ENCODE measurements around the gene PRPS1.
A peak's percentile ranks its signal among the peaks of the same experiment; 100 is the strongest.

Gene PRPS1

GRCh38 chrX:107677501-107677901, 49.2 kb downstream of the PRPS1 start:
- TF ChIP-seq, protein P1, sequence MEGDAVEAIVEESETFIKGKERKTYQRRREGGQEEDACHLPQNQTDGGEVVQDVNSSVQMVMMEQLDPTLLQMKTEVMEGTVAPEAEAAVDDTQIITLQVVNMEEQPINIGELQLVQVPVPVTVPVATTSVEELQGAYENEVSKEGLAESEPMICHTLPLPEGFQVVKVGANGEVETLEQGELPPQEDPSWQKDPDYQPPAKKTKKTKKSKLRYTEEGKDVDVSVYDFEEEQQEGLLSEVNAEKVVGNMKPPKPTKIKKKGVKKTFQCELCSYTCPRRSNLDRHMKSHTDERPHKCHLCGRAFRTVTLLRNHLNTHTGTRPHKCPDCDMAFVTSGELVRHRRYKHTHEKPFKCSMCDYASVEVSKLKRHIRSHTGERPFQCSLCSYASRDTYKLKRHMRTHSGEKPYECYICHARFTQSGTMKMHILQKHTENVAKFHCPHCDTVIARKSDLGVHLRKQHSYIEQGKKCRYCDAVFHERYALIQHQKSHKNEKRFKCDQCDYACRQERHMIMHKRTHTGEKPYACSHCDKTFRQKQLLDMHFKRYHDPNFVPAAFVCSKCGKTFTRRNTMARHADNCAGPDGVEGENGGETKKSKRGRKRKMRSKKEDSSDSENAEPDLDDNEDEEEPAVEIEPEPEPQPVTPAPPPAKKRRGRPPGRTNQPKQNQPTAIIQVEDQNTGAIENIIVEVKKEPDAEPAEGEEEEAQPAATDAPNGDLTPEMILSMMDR (IDR thresholded peaks at IDR 0.05; ENCODE audit: control insufficient read depth, extremely low read depth, insufficient read depth) = peak; percentile 14; the same call in 1 of the 2 replicates
- peak overlapping the region; percentile 70 for H3K4me3 ChIP-seq (ENCODE audit: low read depth, low read length)
- DNase-seq (ENCODE audit: low read depth) = no peak

DNA sequence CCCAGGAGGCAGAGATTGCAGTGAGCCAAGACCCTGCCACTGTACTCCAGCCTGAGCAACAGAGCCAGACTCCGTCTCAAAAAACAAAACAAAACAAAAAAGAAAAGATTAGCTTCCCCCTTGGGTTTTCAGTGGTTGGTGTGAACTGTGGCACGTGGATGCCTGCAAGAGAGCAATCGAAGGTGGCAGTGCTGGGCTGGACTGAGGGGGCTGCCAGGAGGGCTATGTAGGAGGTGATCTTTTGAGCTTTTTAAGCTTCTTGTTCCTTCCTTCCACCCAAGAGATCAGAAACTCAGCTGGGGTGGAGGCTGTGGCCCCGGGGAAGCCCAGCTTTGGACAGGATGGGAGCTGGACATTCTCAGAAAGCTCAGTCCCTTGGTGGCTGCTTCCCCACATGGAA, 49.6 kb downstream of the PRPS1 start:
- TF ChIP-seq, protein P1 (IDR thresholded peaks at IDR 0.05; ENCODE audit: control insufficient read depth, extremely low read depth, insufficient read depth) = no peak
- H3K4me3 ChIP-seq (ENCODE audit: low read depth, low read length) = no peak overlapping the region
- DNase-seq (ENCODE audit: low read depth) = no peak

DNA sequence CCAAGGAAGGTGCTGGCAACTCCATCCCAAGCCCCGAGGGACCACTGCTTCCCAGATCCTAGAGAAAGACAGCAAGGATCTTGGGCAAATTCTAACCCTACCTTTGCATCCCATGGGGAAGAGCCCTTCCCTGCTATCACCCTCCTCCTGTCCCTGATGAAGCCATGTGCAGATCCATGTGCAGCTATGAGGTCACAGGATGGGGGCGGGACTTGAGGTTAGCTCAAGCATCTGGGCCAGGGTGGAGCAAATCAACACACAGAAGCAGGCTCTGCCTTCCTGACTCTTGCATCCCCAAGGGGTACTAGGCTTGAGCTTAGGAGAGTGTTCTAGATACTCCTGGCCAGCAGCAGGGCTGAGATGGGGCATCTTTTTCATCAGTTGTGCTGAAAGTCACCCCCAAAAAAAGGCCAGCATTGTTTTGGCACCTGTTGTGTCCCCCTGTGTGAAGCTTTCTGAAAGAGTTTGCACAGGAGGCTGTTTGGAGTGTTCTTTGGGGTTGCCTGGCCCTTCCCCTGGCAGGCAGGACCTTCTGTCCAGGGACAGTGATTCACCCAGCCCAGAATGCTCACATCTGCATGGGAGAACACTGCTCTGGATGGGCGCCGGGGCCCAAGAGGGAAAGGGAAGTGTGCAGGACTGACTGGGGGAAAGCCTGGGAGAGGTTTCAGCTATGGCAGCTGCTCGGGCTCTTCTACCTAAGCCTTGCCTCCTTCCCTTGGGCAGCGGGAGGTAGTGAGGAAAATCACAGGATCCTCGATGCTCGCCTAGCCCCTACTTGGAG, 50.8 kb downstream of the PRPS1 start:
- DNase-seq (ENCODE audit: low read depth) = no peak
- no peak overlapping the region for H3K4me3 ChIP-seq (ENCODE audit: low read depth, low read length)
- TF ChIP-seq, protein P1 (IDR thresholded peaks at IDR 0.05; ENCODE audit: control insufficient read depth, extremely low read depth, insufficient read depth) = no peak

DNA sequence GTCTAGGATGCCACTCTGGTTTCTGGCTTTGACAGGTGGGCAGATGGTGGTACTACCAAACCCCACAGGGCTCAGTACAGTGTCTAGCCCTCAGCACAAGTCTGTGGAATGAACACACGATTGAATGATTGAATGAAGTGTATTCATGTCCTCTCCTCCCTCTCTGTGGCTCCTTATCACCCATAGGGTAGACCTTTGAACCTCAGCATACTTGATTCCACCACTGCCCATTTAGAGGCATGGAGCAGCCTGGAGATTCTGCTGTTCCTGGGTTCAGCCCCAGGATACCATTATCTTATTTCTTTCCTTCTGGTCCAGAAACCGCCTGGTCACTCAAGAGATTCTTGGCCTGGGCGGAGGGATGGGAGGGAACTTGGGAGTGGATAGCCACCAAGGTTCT, 53.9 kb downstream of the PRPS1 start:
- H3K4me3 ChIP-seq (ENCODE audit: low read depth, low read length) = no peak overlapping the region
- DNase-seq (ENCODE audit: low read depth) = no peak
- TF ChIP-seq, protein P1 (IDR thresholded peaks at IDR 0.05; ENCODE audit: control insufficient read depth, extremely low read depth, insufficient read depth) = no peak

GRCh38 chrX:107683124-107683895, 55.0 kb downstream of the PRPS1 start:
- no peak for DNase-seq (ENCODE audit: low read depth)
- TF ChIP-seq, protein P1 (IDR thresholded peaks at IDR 0.05; ENCODE audit: control insufficient read depth, extremely low read depth, insufficient read depth) = no peak
- H3K4me3 ChIP-seq (ENCODE audit: low read depth, low read length) = no peak overlapping the region

DNA sequence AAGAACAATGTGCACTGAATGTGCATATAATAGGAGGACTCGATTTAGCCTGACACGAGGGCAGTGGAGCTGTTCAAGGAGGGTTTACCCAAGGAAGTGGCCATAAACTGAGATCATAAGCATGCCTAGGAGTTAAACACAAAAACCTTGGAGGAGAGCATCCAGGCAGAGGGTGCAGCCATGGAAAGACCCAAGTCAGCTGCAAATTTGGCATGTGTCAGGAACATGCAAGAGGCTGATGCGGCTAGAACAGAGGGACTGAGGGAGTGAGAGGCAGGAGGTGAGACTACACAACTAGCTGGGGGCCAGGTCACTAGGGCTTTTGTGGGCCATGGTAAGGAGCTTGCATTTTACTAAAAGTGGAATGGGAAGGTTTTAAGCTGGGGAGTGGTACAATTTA, 55.6 kb downstream of the PRPS1 start:
- no peak overlapping the region for H3K4me3 ChIP-seq (ENCODE audit: low read depth, low read length)
- DNase-seq (ENCODE audit: low read depth) = no peak
- TF ChIP-seq, protein P1 (IDR thresholded peaks at IDR 0.05; ENCODE audit: control insufficient read depth, extremely low read depth, insufficient read depth) = no peak
